Measurements from ENCODE around the gene SRCIN1. TPM values are rescaled to one million over a fixed set of nuclear protein-coding genes. Genes with fewer than 3 reads are reported as not detected.

The SRCIN1 gene
- total and polyA plus RNA-seq, 4 donors, result 0.38 to 0.99 (median 0.63) TPM

DNA sequence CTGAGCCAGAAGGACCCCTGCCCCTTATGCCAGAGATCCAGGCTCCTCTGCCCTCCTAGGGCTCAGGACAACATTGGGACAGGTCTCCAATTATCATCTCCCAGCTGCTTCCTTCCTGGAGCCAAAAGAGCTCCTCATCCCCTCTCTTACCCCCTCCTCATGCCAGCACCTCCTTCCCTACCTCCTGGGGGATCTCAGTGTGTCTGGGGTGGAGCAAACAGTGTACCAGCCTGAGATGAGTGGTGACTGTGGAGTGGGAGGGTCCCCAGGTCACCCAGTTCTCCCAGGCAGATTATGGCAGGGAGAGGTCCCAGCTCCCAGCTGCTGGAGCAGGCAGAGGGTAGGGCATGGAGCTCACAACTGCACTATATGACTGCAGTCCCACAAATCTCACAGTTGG, 23.7 kb downstream of the SRCIN1 start:
- intact Hi-C loops (cut with DNase I), result no loop called here
- Histone ChIP-seq H3K27ac (ENCODE audit: low read depth in 1 of 2, low read length in 2 of 2) (no peak overlapping the region), H3K27me3 (ENCODE audit: control insufficient read depth in 1 of 2, insufficient read depth in 2 of 2, low read length in 1 of 2) (no peaks in the 10 kb centered on the region), H3K4me1 (ENCODE audit: control insufficient read depth in 1 of 2, insufficient read depth in 2 of 2, low read length in 2 of 2) (no peaks in the 10 kb centered on the region), H3K4me3 (ENCODE audit: low read length in 2 of 2) (no peak overlapping the region), H3K9me3 (ENCODE audit: control insufficient read depth, low read length) (no peaks in the 10 kb centered on the region), H3K36me3 (ENCODE audit: control insufficient read depth in 1 of 2, insufficient read depth in 2 of 2, low read length in 1 of 2) (no peaks in the 10 kb centered on the region)
- DNase-seq, result no peak
- no peak for ATAC-seq (ENCODE audit: low FRiP score)

GRCh38 chr17:38579934-38580333, 25.8 kb downstream of the SRCIN1 start:
- H3K27ac ChIP-seq (ENCODE audit: low read depth in 1 of 2, low read length in 2 of 2), result no peak overlapping the region
- H3K36me3 ChIP-seq (ENCODE audit: control insufficient read depth in 1 of 2, insufficient read depth in 2 of 2, low read length in 1 of 2), result no peaks in the 10 kb centered on the region
- H3K4me3 ChIP-seq (ENCODE audit: low read length in 2 of 2), result no peak overlapping the region
- H3K9me3 ChIP-seq (ENCODE audit: control insufficient read depth, low read length), result no peaks in the 10 kb centered on the region
- no peaks in the 10 kb centered on the region for H3K4me1 ChIP-seq (ENCODE audit: control insufficient read depth in 1 of 2, insufficient read depth in 2 of 2, low read length in 2 of 2)
- DNase-seq, result no peak
- WGBS, 2 donors, result 31 to 35% methylated on average over 7 of the region's 7 CpGs
- no peak for ATAC-seq (ENCODE audit: low FRiP score)
- intact Hi-C loops (cut with DNase I), result no loop called here
- H3K27me3 ChIP-seq (ENCODE audit: control insufficient read depth in 1 of 2, insufficient read depth in 2 of 2, low read length in 1 of 2), result no peaks in the 10 kb centered on the region

DNA sequence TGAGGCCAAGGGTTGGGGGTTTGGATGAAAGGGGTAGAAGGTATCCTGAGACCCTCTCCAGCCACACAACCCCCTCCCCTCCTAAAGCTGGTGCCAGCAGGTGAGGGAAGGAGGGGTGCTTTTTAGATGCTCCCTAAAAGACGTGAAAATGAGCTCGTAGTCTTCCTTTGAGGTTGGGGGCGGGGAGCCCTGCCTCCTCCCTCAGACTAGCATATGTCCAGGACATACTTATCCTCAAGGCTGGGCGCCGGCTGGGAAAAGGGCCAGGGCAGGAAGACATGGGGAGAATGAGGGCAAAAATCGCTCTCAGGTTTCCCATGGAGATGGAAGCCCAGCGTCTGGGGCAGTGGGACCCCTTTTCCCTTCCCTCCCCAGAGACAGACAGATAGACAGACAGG, 26.7 kb downstream of the SRCIN1 start:
- 58 to 67% methylated on average over 7 of the region's 7 CpGs for WGBS, 2 donors
- ATAC-seq (ENCODE audit: low FRiP score) (no peak), DNase-seq (no peak)
- Histone ChIP-seq H3K9me3 (ENCODE audit: control insufficient read depth, low read length) (no peaks in the 10 kb centered on the region), H3K4me1 (ENCODE audit: control insufficient read depth in 1 of 2, insufficient read depth in 2 of 2, low read length in 2 of 2) (no peaks in the 10 kb centered on the region), H3K27ac (ENCODE audit: low read depth in 1 of 2, low read length in 2 of 2) (no peak overlapping the region), H3K27me3 (ENCODE audit: control insufficient read depth in 1 of 2, insufficient read depth in 2 of 2, low read length in 1 of 2) (no peaks in the 10 kb centered on the region), H3K36me3 (ENCODE audit: control insufficient read depth in 1 of 2, insufficient read depth in 2 of 2, low read length in 1 of 2) (no peaks in the 10 kb centered on the region), H3K4me3 (ENCODE audit: low read length in 2 of 2) (peak overlapping the region in 1 of 2 donors; percentile 11)
- intact Hi-C loops (cut with DNase I), result no loop called here

GRCh38 chr17:38578229-38579082, 27.3 kb downstream of the SRCIN1 start:
- peak overlapping the region in 1 of 2 donors; percentile 11 for H3K4me3 ChIP-seq (ENCODE audit: low read length in 2 of 2)
- WGBS, 2 donors, result 4% methylated on average over 33 to 63 of the region's 63 CpGs
- no peak for DNase-seq
- peak; percentile 13 for ATAC-seq (ENCODE audit: low FRiP score)
- H3K36me3 ChIP-seq (ENCODE audit: control insufficient read depth in 1 of 2, insufficient read depth in 2 of 2, low read length in 1 of 2), result no peaks in the 10 kb centered on the region
- H3K9me3 ChIP-seq (ENCODE audit: control insufficient read depth, low read length), result no peaks in the 10 kb centered on the region
- H3K27me3 ChIP-seq (ENCODE audit: control insufficient read depth in 1 of 2, insufficient read depth in 2 of 2, low read length in 1 of 2), result no peaks in the 10 kb centered on the region
- H3K27ac ChIP-seq (ENCODE audit: low read depth in 1 of 2, low read length in 2 of 2), result no peak overlapping the region
- H3K4me1 ChIP-seq (ENCODE audit: control insufficient read depth in 1 of 2, insufficient read depth in 2 of 2, low read length in 2 of 2), result no peaks in the 10 kb centered on the region
- intact Hi-C loops (cut with DNase I), result no loop called here

GRCh38 chr17:38577645-38578173, 28.0 kb downstream of the SRCIN1 start:
- H3K27me3 ChIP-seq (ENCODE audit: control insufficient read depth in 1 of 2, insufficient read depth in 2 of 2, low read length in 1 of 2), result peaks cover 0 to 2% of the 10 kb centered on the region in 2 donors
- ATAC-seq (ENCODE audit: low FRiP score), result no peak

DNA sequence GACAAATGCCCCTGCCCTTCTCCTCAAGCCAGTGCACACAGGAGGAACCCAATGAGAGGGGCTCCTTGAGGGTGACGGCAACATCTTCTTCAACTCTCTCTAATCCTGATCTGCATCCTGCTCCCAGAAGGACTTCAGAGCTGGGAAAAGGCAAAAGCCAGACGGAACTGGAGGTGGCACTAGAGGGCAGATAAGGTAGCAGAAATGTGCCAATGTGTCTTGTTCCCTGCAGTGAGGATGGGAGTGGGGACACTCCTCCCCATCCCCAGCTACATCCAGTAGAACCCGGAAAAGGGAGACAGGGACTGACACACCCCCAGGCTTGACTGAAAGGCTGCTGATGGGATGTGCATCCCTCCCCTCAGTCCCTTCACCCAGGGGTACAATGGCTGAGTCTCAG, 28.5 kb downstream of the SRCIN1 start:
- ATAC-seq (ENCODE audit: low FRiP score) (no peak), DNase-seq (no peak)
- intact Hi-C loops (cut with DNase I), result no loop called here
- H3K27ac ChIP-seq (ENCODE audit: low read depth in 1 of 2, low read length in 2 of 2), result no peak overlapping the region
- H3K27me3 ChIP-seq (ENCODE audit: control insufficient read depth in 1 of 2, insufficient read depth in 2 of 2, low read length in 1 of 2), result peaks cover 0 to 2% of the 10 kb centered on the region in 2 donors
- no peaks in the 10 kb centered on the region for H3K9me3 ChIP-seq (ENCODE audit: control insufficient read depth, low read length)
- H3K36me3 ChIP-seq (ENCODE audit: control insufficient read depth in 1 of 2, insufficient read depth in 2 of 2, low read length in 1 of 2), result no peaks in the 10 kb centered on the region
- 69 to 76% methylated on average over 3 of the region's 3 CpGs for WGBS, 2 donors
- no peaks in the 10 kb centered on the region for H3K4me1 ChIP-seq (ENCODE audit: control insufficient read depth in 1 of 2, insufficient read depth in 2 of 2, low read length in 2 of 2)
- no peak overlapping the region for H3K4me3 ChIP-seq (ENCODE audit: low read length in 2 of 2)

More at GRCh38 chr17:38577645-38578173, 28.0 kb downstream of the SRCIN1 start:
- H3K4me1 ChIP-seq (ENCODE audit: control insufficient read depth in 1 of 2, insufficient read depth in 2 of 2, low read length in 2 of 2), result no peaks in the 10 kb centered on the region
- intact Hi-C loops (cut with DNase I), result no loop called here
- no peak overlapping the region for H3K27ac ChIP-seq (ENCODE audit: low read depth in 1 of 2, low read length in 2 of 2)
- H3K4me3 ChIP-seq (ENCODE audit: low read length in 2 of 2), result no peak overlapping the region
- 68 to 72% methylated on average over 12 of the region's 12 CpGs for whole genome bisulfite sequencing, 2 donors
- no peaks in the 10 kb centered on the region for H3K9me3 ChIP-seq (ENCODE audit: control insufficient read depth, low read length)
- no peaks in the 10 kb centered on the region for H3K36me3 ChIP-seq (ENCODE audit: control insufficient read depth in 1 of 2, insufficient read depth in 2 of 2, low read length in 1 of 2)
- DNase-seq, result no peak

DNA sequence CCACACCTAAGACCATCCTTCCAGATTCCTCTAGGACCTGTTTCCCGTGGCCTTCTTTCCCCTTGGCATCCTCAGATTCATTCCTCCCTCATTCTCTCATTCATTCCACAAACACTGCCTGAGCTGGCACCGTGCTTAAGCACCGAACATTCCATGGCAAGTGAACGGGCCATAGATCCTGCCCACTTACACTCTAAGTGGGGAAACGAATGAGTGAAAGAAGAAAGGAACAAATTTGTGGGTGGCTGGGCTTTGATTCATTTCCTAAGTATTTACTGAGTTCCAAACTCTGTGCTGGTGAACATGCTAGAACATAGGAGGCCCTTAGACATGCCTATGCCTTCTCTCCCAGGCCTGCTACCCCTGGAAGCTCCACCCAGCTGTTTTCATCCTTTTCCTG, 30.0 kb downstream of the SRCIN1 start:
- peaks cover 0 to 2% of the 10 kb centered on the region in 2 donors for H3K27me3 ChIP-seq (ENCODE audit: control insufficient read depth in 1 of 2, insufficient read depth in 2 of 2, low read length in 1 of 2)
- intact Hi-C loops (cut with DNase I), result no loop called here
- no peak overlapping the region for H3K27ac ChIP-seq (ENCODE audit: low read depth in 1 of 2, low read length in 2 of 2)
- no peaks in the 10 kb centered on the region for H3K9me3 ChIP-seq (ENCODE audit: control insufficient read depth, low read length)
- no peaks in the 10 kb centered on the region for H3K36me3 ChIP-seq (ENCODE audit: control insufficient read depth in 1 of 2, insufficient read depth in 2 of 2, low read length in 1 of 2)
- H3K4me3 ChIP-seq (ENCODE audit: low read length in 2 of 2), result no peak overlapping the region
- DNase-seq, result no peak
- WGBS, 2 donors, result 4 to 6% methylated on average over 5 of the region's 5 CpGs
- no peaks in the 10 kb centered on the region for H3K4me1 ChIP-seq (ENCODE audit: control insufficient read depth in 1 of 2, insufficient read depth in 2 of 2, low read length in 2 of 2)
- no peak for ATAC-seq (ENCODE audit: low FRiP score)

- no peaks in the 10 kb centered on the region for H3K36me3 ChIP-seq (ENCODE audit: control insufficient read depth in 1 of 2, insufficient read depth in 2 of 2, low read length in 1 of 2)
- H3K4me1 ChIP-seq (ENCODE audit: control insufficient read depth in 1 of 2, insufficient read depth in 2 of 2, low read length in 2 of 2), result no peaks in the 10 kb centered on the region
- peaks cover 0 to 2% of the 10 kb centered on the region in 2 donors for H3K27me3 ChIP-seq (ENCODE audit: control insufficient read depth in 1 of 2, insufficient read depth in 2 of 2, low read length in 1 of 2)
- intact Hi-C loops (cut with DNase I), result no loop called here
- 78 to 83% methylated on average over 13 of the region's 13 CpGs for WGBS, 2 donors
- DNase-seq (no peak), ATAC-seq (ENCODE audit: low FRiP score) (no peak)
- no peaks in the 10 kb centered on the region for H3K9me3 ChIP-seq (ENCODE audit: control insufficient read depth, low read length)
- no peak overlapping the region for H3K4me3 ChIP-seq (ENCODE audit: low read length in 2 of 2)
- no peak overlapping the region for H3K27ac ChIP-seq (ENCODE audit: low read depth in 1 of 2, low read length in 2 of 2)
Measured at GRCh38 chr17:38574712-38575111, 31.0 kb downstream of the SRCIN1 start.

Measured in aorta (tissue), 5 donors.